Right atrium auricular region (tissue), 2 donors: ENCODE results near the gene ARHGEF25. TPM values are rescaled to one million over a fixed set of nuclear protein-coding genes. Genes with fewer than 3 reads are reported as not detected.

Experiments used
- DNase-seq: peaks from one replicate; pipeline ENCODE4 v3.0.0-alpha.2; 2019; ENCODE audit warnings: low spot score
- H3K27ac ChIP-seq, 2 donors: fragments of 200-600 bp; sonication (generic); 1 replicate in 1 of 2; 2 replicates in 1 of 2; pipeline ENCODE4 v1.5.1; 2016 to 2019
- H3K27me3 ChIP-seq, 2 donors: fragments of 200-600 bp; sonication (generic); one replicate each; pipeline versions ENCODE4 v1.5.1 to v1.6.0; 2017 to 2019
- H3K36me3 ChIP-seq: fragments of 200-600 bp; sonication (generic); one replicate; pipeline ENCODE4 v1.5.1; 2016
- H3K4me1 ChIP-seq, 2 donors: fragments of 200-600 bp; sonication (generic); one replicate each; pipeline versions ENCODE4 v1.5.1 to v1.6.0; 2017 to 2019
- H3K4me3 ChIP-seq, 2 donors: fragments of 200-600 bp; sonication (generic); 1 replicate in 1 of 2; 2 replicates in 1 of 2; pipeline ENCODE4 v1.5.1; 2017 to 2019; ENCODE audit warnings: mild to moderate bottlenecking in 1 of 2, moderate library complexity in 1 of 2
- H3K9me3 ChIP-seq, 2 donors: fragments of 200-600 bp; sonication (generic); one replicate each; pipeline ENCODE4 v1.5.1; 2019
- CTCF ChIP-seq, 2 donors: fragments of 200-600 bp; sonication (generic); IDR thresholded peaks; one replicate each; pipeline ENCODE4 v1.5.1; 2019; ENCODE audit warnings: antibody characterized with exemption in 2 of 2
- total RNA-seq, 2 donors: library from RNA; depleted of rRNA; stranded (reverse); fragments of >200 nt; gene quantifications; one replicate each; pipeline ENCODE4 v1.1.0, GENCODE V29; 2016

The ARHGEF25 gene
- total RNA-seq, 2 donors from 2014 or later: 7.4 to 11.0 TPM

- Histone ChIP-seq H3K27ac (no peak overlapping the region), H3K4me3 (no peak overlapping the region), H3K4me1 (peaks cover 0 to 13% of the 10 kb centered on the region in 2 donors), H3K27me3 (no peaks in the 10 kb centered on the region), H3K9me3 (no peaks in the 10 kb centered on the region), H3K36me3 (peaks cover 7% of the 10 kb centered on the region)
- DNase-seq: no peak
- no peak for TF ChIP-seq CTCF (IDR thresholded peaks at IDR 0.05)
These were observed 18.6 kb upstream of the ARHGEF25 start for GRCh38 chr12:57592551-57593165.

- DNase-seq: no peak
- Histone ChIP-seq H3K9me3 (no peaks in the 10 kb centered on the region), H3K4me3 (no peak overlapping the region), H3K27ac (no peak overlapping the region), H3K27me3 (no peaks in the 10 kb centered on the region), H3K36me3 (peaks cover 7% of the 10 kb centered on the region), H3K4me1 (peaks cover 0 to 13% of the 10 kb centered on the region in 2 donors)
- no peak for TF ChIP-seq CTCF (IDR thresholded peaks at IDR 0.05)
These were observed 18.0 kb upstream of the ARHGEF25 start for GRCh38 chr12:57593187-57593586.

GRCh38 chr12:57600395-57600794 lies 10.8 kb upstream of the ARHGEF25 start:
- Histone ChIP-seq H3K4me3 (no peak overlapping the region), H3K9me3 (no peaks in the 10 kb centered on the region), H3K27ac (no peak overlapping the region), H3K27me3 (no peaks in the 10 kb centered on the region), H3K4me1 (peaks cover 0 to 18% of the 10 kb centered on the region in 2 donors), H3K36me3 (peaks cover 41% of the 10 kb centered on the region)
- TF ChIP-seq CTCF (IDR thresholded peaks at IDR 0.05): no peak
- DNase-seq: no peak

GRCh38 chr12:57602544-57602943 lies 8.7 kb upstream of the ARHGEF25 start:
- Histone ChIP-seq H3K27ac (peak overlapping the region in 1 of 2 donors; percentile 98), H3K9me3 (no peaks in the 10 kb centered on the region), H3K27me3 (no peaks in the 10 kb centered on the region), H3K4me3 (no peak overlapping the region), H3K36me3 (peaks cover 34% of the 10 kb centered on the region), H3K4me1 (peaks cover 0 to 24% of the 10 kb centered on the region in 2 donors)
- no peak for DNase-seq
- no peak for TF ChIP-seq CTCF (IDR thresholded peaks at IDR 0.05)

- H3K4me1 ChIP-seq: peaks cover 0 to 24% of the 10 kb centered on the region in 2 donors
- H3K9me3 ChIP-seq: no peaks in the 10 kb centered on the region
- DNase-seq: no peak
- peak overlapping the region; percentile 88 to 98 for H3K27ac ChIP-seq
- H3K27me3 ChIP-seq: no peaks in the 10 kb centered on the region
- no peak overlapping the region for H3K4me3 ChIP-seq
- no peak for TF ChIP-seq CTCF (IDR thresholded peaks at IDR 0.05)
- peaks cover 34% of the 10 kb centered on the region for H3K36me3 ChIP-seq
These were observed 7.9 kb upstream of the ARHGEF25 start for GRCh38 chr12:57603324-57603723.
